Stimulated activated CD4-positive, alpha-beta T cell treated with anti-CD3 and anti-CD28 coated beads, Interleukin-1b, Interleukin-23, amount 100 ng/mL, for 48 hours (primary cell): ENCODE data around the gene ENO4.

ENCODE experiments used
- DNase-seq: peaks from one replicate; pipeline ENCODE4 v3.0.0-alpha.2; 2020

Gene ENO4

GRCh38 chr10:116831086-116831485, 18.2 kb upstream of the ENO4 start:
- DNase-seq = no peak

GRCh38 chr10:116831790-116832189, 17.5 kb upstream of the ENO4 start:
- no peak for DNase-seq

- no peak for DNase-seq
Observed at GRCh38 chr10:116833986-116834985, 15.0 kb upstream of the ENO4 start.

DNA sequence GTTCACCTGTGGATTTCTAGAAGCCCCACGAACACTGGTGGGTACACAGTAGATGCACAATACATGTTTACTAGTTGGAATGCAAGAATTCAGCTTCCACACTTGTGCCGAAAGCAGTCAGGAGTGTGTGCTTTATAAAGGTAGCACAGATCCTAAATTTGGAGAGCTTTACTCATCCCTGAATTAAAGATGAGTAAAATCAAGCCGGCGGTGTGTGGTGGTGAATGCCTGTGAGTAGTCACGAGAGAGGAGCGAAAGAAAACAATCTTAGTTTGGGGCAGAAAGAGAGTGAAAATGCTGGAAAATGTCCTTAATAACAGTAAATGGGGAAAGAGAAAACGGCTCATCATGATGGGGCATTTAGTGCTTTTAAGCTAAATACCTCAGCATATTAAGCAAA, 13.6 kb upstream of the ENO4 start:
- DNase-seq = no peak

DNA sequence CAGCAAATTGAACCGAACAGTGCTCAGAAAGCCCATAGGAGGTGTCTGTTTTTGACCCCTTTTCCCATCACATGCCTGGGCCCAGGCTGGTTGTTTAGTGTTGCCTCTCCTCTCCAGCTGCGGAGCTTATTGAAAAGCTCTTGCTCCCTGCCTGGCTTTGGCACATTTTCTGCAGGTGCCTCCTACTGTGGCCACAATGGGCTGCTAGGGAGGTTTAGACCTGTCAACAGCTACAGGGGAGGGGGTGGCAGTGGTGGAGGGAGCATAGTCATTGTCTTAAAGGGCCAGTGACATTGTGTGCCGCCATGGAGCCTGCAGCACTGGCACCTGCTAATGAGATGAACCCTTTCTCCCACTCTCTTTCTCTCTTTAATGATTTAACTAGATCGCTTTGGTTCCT, 13.2 kb upstream of the ENO4 start:
- no peak for DNase-seq

DNA sequence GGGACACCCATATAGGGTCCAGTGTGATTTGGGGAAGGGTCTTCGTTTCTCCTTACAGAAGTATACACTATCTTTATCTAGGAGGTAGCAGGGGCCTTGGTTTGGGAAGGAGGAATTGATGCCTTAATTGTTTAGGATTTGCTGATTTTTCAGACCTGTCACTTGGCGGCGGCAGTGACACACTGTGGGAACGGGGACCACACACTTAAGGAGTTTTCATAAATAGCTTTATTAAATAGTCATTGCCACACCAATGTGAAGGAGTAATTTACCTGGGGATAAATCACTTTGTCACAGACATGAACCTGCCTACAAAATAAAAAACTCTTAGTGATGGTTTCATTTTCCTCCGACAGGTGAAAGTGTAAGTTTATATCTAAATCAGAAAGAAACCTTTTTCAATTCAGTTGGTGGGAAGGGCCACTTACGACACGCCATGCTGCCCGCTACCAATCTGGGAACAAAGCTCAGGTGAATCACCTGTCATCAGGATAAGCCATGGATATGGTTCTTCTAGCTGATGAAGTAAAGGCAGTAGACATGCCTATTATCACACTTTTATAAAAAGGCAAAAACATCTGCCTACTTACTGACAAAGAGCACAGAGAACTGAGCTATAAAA, 12.3 kb upstream of the ENO4 start:
- no peak for DNase-seq

- no peak for DNase-seq
Observed at GRCh38 chr10:116838143-116838725, 11.1 kb upstream of the ENO4 start.

DNA sequence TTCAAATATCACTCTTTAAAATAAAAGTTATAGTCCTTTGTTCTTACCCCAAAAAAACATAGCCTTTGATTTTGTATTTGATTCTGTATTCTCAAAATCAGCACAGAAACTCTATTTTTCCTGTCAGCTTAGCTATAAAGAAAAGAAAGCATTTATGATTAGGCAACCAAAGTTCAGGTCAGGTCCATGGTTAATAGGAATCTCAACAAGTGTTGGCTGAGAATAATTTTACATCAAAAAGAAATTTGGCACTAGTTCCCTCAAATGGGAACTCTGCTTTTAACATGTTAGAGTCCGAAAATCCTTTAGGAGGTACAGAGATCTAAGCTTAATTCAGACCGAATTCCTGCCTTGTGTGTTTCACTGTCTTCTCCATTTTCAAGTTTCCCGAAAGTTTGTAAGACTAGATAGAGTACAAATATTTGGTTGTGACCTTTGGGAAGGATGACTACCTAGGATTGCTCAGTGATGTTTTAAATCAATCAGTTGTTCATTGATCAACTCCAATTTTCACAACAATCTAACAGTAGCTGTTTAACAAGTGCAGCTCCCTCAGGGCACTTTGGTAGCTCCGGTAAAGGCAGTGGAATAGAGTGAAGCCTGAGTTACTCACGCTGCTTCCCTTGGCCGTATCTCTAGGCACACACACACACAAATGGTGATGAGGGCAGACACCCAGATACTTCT, 8.8 kb upstream of the ENO4 start:
- no peak for DNase-seq

DNA sequence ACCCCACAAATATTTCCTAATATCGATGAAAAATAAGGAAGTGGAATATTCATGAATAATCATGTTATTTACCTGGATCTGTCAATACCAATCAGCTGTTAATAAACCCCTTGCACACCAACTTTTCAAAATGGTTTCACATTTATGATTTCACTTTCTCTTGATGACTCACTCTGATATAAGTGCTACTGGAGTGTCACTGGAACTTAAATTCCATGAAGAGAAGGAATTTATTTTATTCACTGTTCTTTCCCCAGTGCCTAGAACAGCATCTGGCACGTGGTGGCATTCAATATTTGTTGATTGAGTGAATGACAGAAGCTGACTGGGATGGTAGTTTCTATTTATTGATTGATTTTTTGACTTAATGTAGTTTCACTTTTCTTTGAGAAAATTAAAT, 3.5 kb upstream of the ENO4 start:
- no peak for DNase-seq

DNA sequence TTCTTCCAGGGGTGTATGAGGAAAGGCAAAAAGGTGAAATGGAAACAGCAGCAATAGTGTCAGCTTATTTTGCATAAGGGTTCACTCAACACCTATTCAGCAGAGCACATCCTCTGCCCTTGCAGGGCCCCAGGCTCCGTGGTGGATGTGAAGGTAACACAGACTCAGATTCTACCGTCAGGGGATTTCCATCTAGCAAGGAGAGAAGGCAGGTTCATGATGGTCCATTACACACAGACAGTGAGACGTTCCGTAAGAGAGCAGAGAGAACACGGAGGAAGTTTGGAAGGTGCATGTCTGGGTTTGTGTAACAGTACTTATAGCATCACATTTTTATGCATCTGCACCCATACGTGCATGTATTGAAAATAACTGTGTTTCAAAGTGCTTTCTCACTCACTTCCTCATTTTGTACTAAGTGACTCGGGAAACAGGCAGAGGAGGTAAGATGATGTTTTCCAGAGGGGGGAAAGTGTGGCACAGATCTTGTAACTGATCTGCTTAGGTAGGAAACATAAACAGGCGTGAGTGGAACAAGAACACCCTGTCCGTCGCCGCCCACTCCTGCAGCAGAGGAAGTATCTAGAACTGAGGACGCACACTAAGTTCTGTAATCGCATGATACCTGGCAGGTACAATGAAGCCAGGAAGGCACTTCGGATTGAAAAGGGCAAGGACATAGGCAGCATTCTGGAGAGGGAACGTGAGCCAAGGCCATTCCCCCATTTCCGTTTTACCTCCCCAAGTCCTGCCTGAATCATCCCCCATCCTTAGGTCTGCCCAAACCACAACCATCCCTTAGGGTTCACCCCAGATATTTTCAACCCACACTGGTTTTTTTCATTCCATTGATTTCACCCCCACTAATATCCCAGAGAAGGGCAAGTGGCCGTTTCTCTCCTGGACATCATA, 1.0 kb upstream of the ENO4 start:
- peak; percentile 25 for DNase-seq

DNA sequence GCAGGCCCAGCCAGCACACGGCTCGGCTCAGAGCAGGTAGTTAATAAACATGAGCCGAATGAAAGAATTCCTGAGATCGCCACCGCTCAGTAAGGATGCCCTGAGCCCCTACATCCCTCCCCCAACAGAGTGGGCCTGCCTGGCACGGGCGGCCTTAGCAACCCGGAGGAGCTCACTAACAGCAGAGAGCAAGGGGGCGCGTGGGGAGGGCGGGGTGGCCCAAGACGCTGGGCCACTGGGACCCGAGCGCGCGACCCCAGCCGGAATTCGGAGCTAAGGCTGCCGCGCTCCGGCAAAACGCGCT, 403 bp upstream of the ENO4 start:
- no peak for DNase-seq

GRCh38 chr10:116850058-116850611, 836 bp downstream of the ENO4 start:
- DNase-seq = no peak

DNA sequence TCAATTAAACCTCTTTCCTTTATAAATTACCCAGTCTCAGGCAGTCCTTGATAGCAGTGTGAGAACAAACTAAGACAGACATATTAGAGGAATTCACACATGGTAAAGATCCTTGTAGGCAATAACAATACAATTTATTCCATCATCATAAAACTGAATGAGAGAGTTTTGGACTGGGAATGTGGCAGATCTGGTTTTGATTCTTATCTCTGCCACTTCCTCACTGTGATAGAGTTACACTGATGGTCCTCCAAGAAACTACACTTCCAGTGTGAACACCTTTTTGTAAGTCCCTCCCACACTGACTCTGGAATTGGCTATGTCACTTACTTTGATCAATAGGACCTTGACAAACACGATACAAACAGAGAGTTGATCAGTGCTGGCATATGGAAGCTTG, 2.9 kb downstream of the ENO4 start:
- DNase-seq = no peak

- no peak for DNase-seq
Observed at GRCh38 chr10:116853287-116853686, 4.0 kb downstream of the ENO4 start.

DNA sequence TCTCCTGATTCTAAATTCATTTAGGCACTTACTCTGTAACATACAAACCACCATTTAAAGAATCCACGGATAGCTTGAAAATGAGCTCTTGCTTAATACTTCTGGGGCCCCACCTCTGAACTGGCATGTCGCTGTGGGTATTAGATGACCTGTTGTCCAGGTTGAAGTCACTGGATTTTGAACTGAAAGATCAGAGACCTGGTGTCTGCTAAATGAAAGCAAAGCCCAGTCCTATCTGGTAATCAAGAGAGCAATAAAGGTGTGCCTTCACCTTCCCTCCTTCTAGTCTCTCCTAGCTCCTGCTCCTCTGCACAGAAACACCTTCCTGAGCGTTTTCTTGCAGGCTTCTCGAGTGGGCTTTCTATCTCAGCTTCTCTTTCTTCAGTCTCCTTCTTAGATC, 4.4 kb downstream of the ENO4 start:
- no peak for DNase-seq

DNA sequence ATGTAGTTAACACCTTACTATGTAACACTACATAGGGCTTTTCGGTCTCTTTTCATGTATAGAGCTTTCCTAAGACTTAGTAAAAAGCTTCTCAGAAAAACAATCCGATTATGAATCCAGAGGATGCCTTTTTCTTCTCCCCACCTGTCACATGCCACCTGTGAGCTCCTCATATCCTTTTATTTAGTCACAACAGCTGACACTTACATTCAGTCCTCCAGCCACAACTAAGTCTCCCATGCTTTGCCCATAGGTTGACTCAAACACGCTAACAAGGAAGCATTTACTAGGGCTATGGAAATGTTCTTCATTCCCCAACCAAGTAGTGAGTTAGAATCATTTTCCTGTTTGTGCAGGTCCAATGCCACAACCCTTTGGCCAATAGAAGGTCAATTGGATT, 7.9 kb downstream of the ENO4 start:
- no peak for DNase-seq

GRCh38 chr10:116861796-116862195, 12.5 kb downstream of the ENO4 start:
- DNase-seq = no peak

GRCh38 chr10:116864436-116864835, 15.1 kb downstream of the ENO4 start:
- DNase-seq = no peak

DNA sequence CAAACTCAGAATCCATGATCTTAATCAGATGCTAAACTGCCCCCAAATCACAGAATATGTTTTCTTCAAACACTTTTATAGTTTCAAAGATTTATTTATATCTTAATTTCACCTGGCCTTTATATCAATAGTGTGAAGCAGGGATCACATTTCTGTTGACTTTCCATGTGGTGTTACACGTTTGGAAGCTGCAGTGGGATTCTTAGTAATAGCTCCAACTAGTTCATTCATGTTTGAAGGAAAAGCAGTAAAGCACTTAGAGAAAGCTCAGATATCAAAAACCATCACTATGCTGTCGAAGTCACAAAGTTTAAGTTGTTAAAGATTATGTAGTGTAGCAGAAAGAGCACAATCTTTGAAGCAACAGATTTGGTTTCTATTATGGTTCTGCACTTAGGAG, 16.8 kb downstream of the ENO4 start:
- no peak for DNase-seq

GRCh38 chr10:116866987-116867595, 17.8 kb downstream of the ENO4 start:
- no peak for DNase-seq

- no peak for DNase-seq
Observed at GRCh38 chr10:116868198-116868676, 18.9 kb downstream of the ENO4 start.

DNA sequence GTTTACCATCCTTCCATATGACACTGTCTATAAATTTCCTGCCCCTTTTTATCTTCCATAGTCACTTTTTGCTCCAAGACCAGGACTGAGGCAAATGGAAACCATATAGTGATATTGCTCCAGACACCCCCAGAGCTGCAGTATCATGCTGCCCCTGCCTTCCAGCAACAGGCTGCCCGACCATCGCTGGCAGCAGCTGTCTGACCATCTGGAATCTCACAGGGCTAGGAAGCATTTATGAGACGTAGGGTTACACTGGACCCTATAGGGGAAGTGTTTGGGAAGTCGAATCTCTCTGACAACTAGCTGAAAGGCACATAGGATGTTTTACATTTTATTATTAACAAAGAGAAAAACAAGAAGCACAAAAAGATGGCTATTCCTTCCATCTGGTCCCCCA, 19.4 kb downstream of the ENO4 start:
- no peak for DNase-seq
